DMS 273 treated with DMSO at 0.1 percent for 48 hours (cell line): Measurements from ENCODE around the gene DYNC1H1.
A peak's percentile ranks its signal among the peaks of the same experiment; 100 is the strongest.
"Not testable (repeated sequence)": the region's sequence is repeated elsewhere in the genome, so short reads cannot be mapped to it uniquely, and the experiment has no call there.

Experiments
- DNase-seq: peaks from one replicate; lab custom pipeline; 2025; lab: John Stamatoyannopoulos, UW

Gene DYNC1H1

DNA sequence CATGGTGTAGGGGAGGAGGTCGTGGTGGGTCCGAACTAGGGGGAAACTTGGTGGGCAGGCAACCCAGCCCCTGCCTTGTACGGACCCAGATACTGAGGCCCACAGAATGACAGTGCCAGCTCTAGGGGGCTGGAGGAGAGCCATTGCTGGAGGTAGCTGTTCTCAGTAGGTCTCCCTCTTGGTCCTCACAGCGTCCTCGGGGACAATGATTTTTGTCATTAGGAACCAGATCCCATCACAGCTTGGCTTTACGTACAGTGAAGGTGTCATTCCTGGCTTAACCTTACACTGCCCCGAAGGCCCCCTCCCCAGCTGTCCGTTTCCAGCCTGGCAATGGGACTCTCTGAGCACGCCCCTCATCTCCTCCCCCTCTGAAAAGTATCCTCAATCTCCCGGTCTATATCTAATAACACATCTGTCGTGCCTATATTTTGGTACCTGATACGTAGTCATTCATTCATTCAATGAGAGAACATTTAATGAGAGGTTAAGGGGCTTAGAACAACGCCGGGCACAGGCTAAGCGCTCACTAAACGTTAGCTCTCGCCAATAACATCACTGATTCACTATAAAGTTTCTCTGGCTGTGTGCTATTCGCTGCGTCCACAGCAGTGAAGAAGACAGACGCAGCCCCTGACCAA, 597 bp upstream of the DYNC1H1 start:
- DNase-seq, result no peak

DNA sequence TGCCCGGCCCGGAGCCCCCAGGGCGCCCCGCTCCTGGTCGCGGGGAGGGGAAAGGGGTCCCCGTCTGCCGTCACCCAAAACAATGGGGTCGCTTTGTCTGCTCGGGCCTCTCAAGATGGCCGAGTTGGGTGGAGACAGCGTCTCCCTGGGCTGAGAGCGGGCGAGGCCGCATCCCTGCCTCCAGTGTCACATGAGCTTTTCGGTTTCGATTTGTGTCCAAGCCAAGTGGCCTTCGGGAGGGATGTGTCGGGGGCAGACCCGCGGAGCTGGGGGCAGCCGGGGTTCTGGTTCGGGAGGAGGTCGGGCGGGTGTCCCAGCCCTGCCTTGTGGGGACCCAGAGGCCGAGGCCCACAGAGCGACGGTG, 790 bp downstream of the DYNC1H1 start:
- no peak for DNase-seq

DNA sequence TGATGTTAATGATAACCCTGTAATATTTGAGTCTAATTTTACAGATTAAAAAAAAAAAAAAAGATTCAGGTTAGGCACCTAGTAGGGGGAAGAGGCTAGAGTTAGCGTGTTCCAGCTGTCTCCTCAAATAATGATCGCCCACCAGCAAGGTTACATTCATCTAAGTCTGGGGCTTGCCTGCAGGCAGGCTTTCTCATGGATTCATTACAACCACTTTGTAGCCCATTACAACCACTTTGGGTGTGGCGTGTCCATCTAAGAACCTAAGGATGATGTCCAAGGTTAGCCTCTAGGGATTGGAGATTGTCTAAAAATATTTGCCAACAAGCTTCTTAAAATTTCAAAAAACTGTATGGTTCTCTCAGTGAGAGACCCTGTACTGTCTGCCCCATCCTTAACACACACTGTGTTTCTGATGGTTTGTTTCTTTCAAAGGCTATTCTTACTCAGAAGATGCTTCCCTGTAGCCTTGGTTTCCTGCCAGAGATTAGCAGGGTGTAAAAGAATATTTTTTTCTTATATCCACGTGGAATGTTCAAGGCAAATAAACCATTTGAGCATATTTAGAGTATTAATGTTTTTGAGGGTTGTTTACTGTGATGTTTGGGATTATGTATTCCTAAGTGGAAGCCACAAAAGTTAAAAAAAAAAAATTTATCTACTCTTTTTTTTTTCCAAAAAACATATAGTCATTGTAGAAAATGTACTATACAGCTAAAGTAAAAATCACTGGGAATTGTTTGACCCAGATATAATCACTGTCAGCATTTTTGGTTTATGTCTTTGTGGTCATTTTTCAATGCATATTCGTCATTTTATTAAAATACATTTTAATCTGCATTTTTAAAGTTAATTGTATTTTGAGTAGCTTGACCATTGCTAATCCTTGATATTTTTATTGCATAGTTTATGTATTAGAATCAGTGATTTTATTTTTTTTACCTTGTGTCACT, 1.7 kb downstream of the DYNC1H1 start:
- no peak for DNase-seq

DNA sequence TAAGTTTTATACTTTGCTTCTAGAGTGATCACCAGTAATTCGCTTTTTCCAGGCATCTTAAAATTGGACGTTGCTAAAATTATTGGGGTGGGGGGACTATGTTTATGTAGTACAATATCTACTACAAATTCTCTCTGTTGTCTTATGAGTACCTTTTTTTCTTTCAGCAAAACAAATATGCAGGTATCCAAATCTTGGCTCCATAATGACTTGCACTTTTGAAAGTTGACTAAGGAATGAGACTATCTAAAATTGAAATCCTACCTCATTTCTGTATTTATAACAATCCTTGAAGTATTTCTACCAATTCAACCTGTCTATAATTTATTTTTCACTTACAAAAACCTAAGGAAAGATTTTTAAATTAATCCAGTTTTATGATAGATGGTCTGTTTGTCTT, 2.4 kb downstream of the DYNC1H1 start:
- no peak for DNase-seq

DNA sequence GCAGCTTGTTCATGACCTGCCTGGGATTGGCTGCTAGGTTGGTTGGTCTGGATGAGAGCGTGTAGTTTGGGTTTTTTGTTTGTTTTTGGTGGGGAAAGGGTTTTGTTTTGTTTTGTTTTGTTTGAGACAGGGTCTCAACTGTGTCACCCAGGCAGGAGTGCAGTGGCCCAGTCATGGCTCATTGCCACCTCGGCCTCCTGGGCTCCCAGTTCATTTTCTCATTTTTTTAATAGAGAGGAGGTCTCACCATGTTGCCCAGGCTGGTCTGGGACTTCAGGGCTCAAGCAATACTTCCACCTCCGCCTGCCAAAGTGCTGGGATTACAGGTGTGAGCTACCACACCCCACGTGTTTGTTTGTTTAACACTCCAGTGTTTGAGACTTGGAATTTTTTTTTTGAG, 3.8 kb downstream of the DYNC1H1 start:
- DNase-seq, result no peak

DNA sequence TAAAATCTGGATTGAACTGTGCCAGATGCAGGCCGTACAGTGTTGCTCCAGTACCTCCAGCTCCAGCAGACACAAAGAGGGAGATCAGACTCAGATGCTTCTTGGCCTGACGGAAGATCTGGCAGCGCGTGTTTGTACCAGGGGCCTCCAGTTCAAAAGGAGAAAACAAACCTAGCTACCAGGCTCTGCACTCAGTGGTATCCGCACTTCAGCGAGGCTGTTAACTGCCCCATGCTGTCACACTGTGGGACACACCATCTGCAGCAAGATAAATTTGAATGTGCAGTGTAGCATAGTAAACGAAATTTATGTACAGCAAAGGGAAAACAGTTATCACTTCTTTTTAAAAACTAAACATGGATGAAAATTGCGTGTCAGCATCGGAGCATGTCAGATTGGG, 5.1 kb downstream of the DYNC1H1 start:
- DNase-seq, result no peak

DNA sequence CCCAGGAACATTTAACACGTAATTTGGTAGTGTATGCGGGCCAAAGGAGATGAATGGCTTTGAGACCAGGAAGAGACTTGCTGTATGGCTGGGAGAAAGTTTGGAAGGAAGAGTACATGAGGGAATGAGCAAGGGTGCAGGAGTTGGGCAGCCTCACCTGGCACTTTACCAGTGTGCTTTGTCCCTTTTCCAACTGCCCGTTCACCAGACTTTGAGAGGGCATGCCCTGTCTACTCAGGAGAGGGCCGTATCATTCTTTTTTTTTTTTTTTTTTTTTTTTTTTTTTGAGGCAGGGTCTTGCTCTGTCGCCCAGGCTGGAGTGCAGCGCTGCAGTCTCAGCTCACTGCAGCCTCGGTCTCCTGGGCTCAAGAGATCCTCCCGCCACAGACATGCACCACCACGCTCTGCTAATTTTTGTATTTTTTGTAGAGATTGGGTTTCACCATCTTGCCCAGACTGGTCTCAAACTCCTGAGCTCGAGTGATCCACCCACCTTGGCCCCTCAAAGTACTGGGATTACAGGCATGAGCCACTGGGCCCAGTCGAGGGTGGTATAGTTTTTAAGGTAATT, 6.5 kb downstream of the DYNC1H1 start:
- DNase-seq, result no peak

DNA sequence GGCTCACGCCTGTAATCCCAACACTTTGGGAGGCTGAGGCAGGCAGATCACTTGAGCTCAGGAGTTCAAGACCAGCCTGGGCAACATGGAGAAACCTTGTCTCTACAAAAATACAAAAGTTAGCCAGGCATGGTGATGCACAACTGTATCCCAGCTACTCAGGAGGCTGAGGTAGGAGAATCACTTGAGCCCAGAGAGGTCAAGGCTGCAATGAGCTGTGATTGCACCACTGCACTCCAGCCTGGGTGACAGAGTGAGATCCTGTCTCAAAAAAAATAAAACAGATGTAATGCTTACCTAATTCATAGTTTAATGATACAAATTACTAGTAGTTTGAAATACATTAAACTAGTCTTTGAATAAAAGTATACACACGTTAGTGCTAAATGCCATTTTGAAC, 7.1 kb downstream of the DYNC1H1 start:
- not testable (repeated sequence) for DNase-seq

DNA sequence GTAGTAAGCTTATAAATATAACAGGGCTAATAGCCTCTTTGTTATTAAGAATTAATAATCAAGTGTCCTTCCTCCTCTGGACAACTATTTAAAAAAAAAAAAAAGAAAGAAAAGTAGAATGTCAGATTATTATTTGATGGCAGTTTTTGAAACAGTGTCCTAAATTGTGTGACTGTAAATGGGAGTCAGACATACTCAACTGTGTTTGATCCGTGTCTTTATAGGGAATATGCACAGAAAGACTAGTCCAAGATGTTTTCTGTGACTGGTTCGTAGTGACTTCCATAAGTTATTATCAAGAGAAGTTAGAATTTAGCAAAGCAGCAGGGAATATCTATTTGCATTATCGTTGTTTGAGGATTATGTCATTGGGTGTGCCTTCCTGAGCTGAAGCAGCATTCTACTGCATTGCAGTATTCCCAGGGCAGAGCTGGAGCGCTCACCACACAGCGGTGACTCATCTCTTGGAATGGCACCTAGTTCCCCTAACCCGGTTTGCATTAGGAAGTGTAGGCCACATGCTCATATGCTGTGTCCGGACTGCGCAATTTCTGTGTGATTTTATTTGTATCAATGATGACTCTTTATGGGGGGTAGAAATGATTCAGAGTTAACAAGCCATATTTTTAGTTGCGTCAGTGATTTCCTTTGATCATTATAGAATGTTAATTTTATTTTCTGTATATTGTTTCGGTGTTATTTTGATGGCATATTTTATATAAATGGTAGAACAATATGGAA, 7.9 kb downstream of the DYNC1H1 start:
- DNase-seq, result peak; percentile 75

DNA sequence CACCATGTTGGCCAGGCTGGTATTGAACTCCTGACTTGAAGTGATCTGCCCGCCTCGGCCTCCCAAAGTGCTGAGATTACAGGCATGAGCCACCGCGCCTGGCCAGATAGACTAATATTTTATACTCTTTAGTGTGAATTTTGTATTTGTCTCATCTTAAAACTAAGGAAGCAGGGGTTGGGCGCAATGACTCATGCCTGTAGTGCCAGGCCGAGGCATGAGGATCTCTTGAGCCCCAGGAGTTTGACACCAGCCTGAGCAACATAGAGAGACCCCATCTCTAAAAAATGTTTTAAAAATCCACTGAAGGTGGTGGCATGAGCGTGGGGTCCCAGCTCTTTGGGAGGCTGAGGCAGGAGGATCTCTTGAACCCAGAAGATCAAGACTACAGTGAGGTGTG, 9.0 kb downstream of the DYNC1H1 start:
- no peak for DNase-seq

DNA sequence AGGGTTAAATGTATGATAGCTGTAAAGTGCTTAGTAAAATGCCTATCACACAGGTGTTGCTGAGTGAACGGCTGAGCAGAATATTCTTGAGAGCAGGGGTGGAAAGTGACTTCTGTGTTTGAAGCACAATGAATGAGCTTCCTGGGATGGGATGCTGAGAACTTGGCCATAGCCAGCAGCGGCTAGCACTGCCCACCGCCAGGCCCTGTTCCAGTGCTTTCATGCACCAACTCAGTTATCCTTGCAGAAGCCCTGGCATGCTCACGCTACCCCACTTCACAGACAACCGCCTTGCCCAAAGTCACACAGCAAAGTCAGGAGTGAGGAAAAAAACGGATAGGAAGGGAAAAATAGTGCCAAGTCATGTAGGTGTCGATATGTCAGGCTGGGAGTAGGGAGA, 10.9 kb downstream of the DYNC1H1 start:
- no peak for DNase-seq

DNA sequence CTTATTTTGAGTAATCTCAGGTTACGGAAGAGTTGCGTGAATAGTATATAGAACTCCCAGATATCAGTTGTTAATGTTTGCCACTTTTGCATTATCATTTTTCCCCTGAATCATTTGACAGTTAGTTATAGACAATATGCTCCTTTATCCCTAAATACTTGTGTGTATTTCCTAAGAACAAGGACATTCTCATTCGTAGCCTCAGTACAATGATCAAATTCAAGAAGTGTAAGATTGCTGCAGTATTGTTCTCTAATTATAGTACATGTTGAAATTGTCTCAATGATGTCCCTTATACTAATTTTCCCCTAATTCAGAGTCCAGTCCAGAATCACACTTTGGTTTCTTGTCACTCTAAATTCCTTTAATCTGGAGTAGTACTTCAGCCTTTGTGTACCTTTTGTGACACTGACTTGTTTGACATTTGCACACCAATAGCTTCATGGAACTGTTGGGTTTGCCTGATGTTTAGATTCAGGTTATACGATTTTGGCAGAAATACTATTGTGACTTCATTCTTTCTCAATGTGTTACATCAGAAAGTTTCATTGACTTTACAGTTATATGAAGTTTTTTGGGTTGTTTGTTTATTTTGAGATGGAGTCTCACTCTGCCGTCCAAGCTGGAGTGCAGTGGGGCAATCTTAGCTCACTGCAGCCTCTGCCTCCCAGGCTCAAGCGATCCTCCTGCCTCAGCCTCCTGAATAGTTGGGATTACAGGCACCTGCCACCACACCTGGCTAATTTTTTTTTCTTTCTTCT, 13.1 kb downstream of the DYNC1H1 start:
- DNase-seq, result no peak

DNA sequence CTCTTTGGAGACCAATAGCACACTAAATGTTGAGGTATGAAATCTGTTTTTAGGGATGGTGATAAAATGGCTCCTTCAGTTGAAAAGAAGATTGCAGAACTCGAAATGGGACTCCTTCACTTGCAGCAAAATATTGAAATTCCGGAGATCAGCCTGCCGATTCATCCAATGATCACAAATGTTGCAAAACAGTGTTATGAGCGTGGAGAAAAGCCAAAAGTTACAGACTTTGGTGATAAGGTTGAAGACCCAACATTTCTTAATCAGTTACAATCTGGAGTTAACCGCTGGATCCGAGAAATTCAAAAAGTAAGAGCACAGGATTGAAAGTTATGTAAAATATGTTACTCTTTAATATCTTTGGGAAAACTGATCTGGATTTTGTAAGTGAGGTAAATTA, 15.3 kb downstream of the DYNC1H1 start:
- DNase-seq, result no peak

DNA sequence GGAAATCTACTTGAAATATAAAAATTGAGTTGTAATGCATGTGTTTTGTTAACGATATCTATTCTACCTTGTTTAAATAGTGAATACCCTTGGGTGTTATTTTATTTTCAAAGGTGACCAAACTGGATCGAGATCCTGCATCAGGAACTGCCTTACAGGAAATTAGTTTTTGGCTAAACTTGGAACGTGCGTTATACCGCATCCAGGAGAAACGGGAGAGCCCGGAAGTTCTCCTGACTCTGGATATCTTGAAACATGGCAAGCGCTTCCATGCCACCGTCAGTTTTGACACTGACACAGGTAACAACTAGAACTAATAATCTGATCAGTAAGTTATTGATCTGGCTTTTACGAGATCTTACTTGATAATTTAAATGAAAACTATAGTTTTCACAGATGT, 15.9 kb downstream of the DYNC1H1 start:
- no peak for DNase-seq

DNA sequence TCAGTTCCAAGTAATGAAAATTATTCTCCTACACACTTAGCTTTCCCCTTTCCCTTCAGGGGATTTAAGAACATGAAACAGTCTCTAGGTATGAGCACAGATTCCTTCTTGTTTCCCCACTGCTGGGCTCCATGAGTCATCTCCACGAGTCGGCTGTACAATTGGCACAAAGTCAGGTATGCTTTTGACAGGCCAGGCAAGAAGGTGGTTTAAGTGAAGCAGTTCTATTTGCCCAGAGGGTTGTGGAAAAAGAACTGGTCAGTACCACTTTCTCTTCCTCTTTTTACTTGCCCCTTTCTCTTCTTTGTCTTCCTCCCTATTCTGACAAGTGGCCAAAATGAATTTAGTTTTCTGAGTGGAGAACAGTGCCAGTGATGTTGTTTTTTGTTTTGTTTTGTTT, 16.3 kb downstream of the DYNC1H1 start:
- DNase-seq, result no peak

DNA sequence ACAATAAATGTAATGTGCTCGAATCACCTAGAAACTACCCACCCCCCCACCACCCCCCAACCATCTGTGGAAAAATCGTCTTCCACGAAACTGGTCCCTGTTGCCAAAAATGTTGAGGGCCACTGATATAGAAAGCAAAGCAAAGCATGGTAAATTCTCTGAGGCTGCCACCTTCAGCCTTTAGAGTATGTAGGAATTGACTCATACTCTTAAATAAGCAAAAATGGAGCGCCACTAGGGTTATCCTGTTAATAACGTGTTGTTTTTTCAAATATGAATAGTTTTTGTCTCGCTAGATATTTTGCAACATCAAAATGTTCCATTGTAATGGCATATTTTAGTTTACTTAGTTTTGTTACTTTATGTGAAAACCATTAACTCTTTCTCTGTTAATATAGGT, 18.2 kb downstream of the DYNC1H1 start:
- DNase-seq, result no peak

DNA sequence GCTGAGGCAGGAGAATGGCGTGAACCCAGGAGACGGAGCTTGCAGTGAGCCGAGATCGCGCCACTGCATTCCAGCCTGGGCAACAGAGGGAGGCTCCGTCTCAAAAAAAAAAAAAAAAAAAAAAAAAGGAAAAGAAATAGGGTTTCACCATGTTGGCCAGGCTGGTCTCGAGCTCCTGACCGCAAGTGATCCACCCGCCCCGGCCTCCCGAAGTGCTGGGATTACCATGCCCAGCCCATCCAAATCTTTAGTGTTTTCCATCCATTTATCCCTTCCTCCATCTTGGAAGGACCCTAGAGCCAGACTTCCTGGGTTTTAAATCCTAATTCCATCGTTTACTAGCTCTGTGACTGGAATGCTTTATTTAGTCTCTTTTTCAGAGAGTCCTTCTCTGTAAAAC, 20.5 kb downstream of the DYNC1H1 start:
- DNase-seq, result not testable (repeated sequence)

DNA sequence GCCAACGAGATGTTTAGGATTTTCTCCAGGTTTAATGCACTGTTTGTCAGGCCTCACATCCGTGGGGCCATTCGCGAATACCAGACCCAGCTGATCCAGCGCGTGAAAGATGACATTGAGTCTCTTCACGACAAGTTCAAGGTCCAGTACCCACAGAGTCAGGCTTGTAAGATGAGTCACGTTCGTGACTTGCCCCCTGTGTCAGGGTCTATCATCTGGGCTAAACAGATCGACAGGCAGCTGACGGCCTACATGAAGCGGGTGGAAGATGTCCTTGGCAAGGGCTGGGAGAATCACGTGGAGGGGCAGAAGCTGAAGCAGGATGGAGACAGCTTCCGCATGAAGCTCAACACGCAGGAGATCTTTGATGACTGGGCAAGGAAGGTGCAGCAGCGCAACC, 21.6 kb downstream of the DYNC1H1 start:
- DNase-seq, result no peak

DNA sequence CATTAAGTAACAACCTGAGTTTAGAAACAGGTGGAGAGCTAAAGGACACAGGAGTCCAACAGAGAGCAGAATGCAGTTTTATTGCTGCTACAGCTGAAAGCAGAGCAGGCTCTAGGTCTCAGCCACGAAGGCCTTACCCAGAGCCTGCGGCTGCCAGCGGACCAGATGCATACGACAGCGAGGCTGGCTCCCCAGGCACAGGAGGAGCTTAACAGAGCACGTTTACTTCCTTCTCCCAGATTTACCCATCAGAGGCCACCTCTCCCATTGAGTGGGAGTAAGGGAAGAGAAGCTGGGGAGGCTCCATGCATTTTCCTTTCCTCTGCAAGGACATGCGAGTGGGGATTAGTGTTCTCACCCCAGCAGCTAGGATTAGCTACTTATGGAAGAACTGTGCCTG, 22.6 kb downstream of the DYNC1H1 start:
- no peak for DNase-seq

DNA sequence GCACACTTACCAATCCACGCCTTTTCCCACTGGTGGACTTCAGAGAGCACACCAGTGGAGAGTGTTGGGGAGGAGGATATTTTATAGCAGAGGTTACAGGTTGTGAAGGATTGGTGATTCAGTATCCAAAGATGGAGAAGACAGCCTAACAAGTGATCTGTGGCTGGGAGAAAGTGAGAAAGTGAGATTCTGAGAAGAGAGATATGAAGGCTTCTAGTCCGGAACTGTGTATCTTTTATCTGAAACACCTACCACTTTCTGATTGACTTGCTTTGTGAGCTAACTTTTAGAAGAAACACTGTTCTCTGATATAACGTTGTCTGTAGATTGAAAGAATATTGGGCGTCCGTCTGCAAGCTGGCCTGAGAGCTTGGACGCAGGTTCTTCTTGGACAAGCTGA, 24.0 kb downstream of the DYNC1H1 start:
- DNase-seq, result no peak

DNA sequence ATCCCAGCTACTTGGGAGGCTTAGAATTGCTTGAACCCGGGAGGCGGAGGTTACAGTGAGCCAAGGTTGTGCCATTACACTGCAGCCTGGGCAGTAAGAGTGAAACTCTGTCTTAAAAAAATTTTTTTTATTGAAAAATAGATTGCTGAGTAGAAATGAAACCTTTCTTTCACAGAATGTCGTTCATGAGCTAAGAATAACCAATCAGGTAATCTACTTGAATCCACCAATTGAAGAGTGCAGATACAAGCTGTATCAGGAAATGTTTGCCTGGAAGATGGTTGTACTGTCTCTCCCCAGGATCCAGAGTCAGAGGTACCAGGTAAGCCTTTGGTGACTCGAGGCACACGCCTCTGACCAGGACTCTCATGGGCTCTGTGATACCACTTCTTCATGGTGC, 27.0 kb downstream of the DYNC1H1 start:
- no peak for DNase-seq

DNA sequence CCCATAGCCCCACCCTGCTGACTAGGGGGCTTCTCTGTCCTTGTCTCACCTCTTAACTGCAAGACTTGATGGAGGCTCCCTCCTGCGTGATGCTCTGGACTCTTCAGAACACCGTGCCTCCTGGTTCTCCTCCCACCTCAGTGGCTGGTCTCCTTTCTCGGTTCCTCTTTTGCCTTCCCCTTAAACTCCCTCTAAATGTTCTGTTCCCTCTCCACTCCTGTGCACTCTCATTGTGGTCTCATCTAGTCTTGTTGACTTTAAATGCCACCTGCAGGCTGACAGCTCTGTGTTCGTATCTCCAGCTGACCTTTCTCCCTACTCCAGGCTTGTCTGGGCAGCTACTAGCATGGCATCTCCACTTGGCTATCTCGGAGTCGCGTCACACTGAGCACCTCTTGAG, 28.3 kb downstream of the DYNC1H1 start:
- DNase-seq, result no peak
